WTC11 (cell line): ENCODE data around the gene RIMKLB. TPM values are rescaled to one million over a fixed set of nuclear protein-coding genes. Genes with fewer than 3 reads are reported as not detected.

ENCODE experiments used
- ATAC-seq: fragments of 200-7000 bp; cut with Tn5 transposase; 2 replicates; pipeline ENCODE4 v1.10.0; 2021; ENCODE audit warnings: mild to moderate bottlenecking, moderate library complexity
- CTCF ChIA-PET: fragments of 300-600 bp; sonication (Branson Sonifier 250); formaldehyde crosslinking; loops from one replicate; lab custom pipeline; 2021; ENCODE audit warnings: antibody characterized with exemption; lab: Charles Lee
- POLR2A ChIA-PET: fragments of 350-600 bp; sonication (Branson Sonifier 250); formaldehyde crosslinking; loops from one replicate; lab custom pipeline; 2021; ENCODE audit warnings: antibody characterized with exemption; lab: Charles Lee
- DNase-seq: peaks from one replicate; pipeline ENCODE4 v3.0.0; 2021; ENCODE audit warnings: low spot score
- H3K27ac Mint-ChIP-seq: 2 replicates; pipeline ENCODE4 v1.8.0; 2021; ENCODE audit warnings: mixed read lengths
- H3K27me3 Mint-ChIP-seq: 2 replicates; pipeline ENCODE4 v1.8.0; 2021; ENCODE audit warnings: low read depth, mild to moderate bottlenecking, moderate library complexity, mixed read lengths
- H3K36me3 Mint-ChIP-seq: 2 replicates; pipeline ENCODE4 v1.8.0; 2021; ENCODE audit warnings: mixed read lengths
- H3K4me1 Mint-ChIP-seq: 2 replicates; pipeline ENCODE4 v1.8.0; 2022; ENCODE audit warnings: mixed read lengths
- H3K4me3 Mint-ChIP-seq: 2 replicates; pipeline ENCODE4 v1.8.0; 2021; ENCODE audit warnings: mild to moderate bottlenecking, moderate library complexity, mixed read lengths
- H3K9me3 Mint-ChIP-seq: 2 replicates; pipeline ENCODE4 v1.8.0; 2021; ENCODE audit warnings: mixed read lengths
- CREB1 ChIP-seq: sonication (generic); formaldehyde crosslinking; IDR thresholded peaks from 2 replicates; pipeline ENCODE4 v1.8.0; 2023; ENCODE audit warnings: mild to moderate bottlenecking, missing genetic modification reagents
- ETV6 ChIP-seq: sonication (generic); formaldehyde crosslinking; IDR thresholded peaks from 2 replicates; pipeline ENCODE4 v1.8.1; 2022; ENCODE audit warnings: mild to moderate bottlenecking, missing genetic modification reagents
- FOXK1 ChIP-seq: sonication (generic); formaldehyde crosslinking; IDR thresholded peaks from 2 replicates; pipeline ENCODE4 v1.8.0; 2022; ENCODE audit warnings: mild to moderate bottlenecking, moderate library complexity, missing genetic modification reagents
- FOXP1 ChIP-seq: sonication (generic); formaldehyde crosslinking; IDR thresholded peaks from 2 replicates; pipeline ENCODE4 v1.8.0; 2022; ENCODE audit warnings: missing genetic modification reagents, mild to moderate bottlenecking, moderate library complexity, borderline replicate concordance
- GTF2I ChIP-seq: fragments of 250-450 bp; sonication (Bioruptor Pico); conservative IDR thresholded peaks from 2 replicates; pipeline ENCODE4 v1.4.0; 2021; ENCODE audit warnings: mild to moderate bottlenecking
- IRF2 ChIP-seq: sonication (generic); formaldehyde crosslinking; IDR thresholded peaks from 2 replicates; pipeline ENCODE4 v1.8.0; 2022; ENCODE audit warnings: low read depth, missing genetic modification reagents, borderline replicate concordance
- MXD4 ChIP-seq: fragments of 250-450 bp; sonication (Bioruptor Pico); IDR thresholded peaks from 2 replicates; pipeline ENCODE4 v1.8.0; 2021; ENCODE audit warnings: mild to moderate bottlenecking, moderate library complexity, borderline replicate concordance
- MYBL2 ChIP-seq: sonication (generic); formaldehyde crosslinking; IDR thresholded peaks from 2 replicates; pipeline ENCODE4 v1.8.1; 2023; ENCODE audit warnings: mild to moderate bottlenecking, moderate library complexity, missing genetic modification reagents
- NFYB ChIP-seq: sonication (generic); formaldehyde crosslinking; conservative IDR thresholded peaks from 2 replicates; pipeline ENCODE4 v1.8.0; 2022; ENCODE audit warnings: low read depth, missing genetic modification reagents
- NR2C2 ChIP-seq: sonication (generic); formaldehyde crosslinking; IDR thresholded peaks from 2 replicates; pipeline ENCODE4 v1.8.0; 2022; ENCODE audit warnings: mild to moderate bottlenecking, missing genetic modification reagents
- PRRX2 ChIP-seq: fragments of 250-450 bp; sonication (Bioruptor Pico); IDR thresholded peaks from 2 replicates; pipeline ENCODE4 v1.8.0; 2021; ENCODE audit warnings: mild to moderate bottlenecking
- SOX15 ChIP-seq: fragments of 250-450 bp; sonication (Bioruptor Pico); IDR thresholded peaks from 2 replicates; pipeline ENCODE4 v1.9.0; 2021; ENCODE audit warnings: mild to moderate bottlenecking
- ZBTB21 ChIP-seq: sonication (generic); formaldehyde crosslinking; IDR thresholded peaks from 2 replicates; pipeline ENCODE4 v1.8.1; 2023; ENCODE audit warnings: mild to moderate bottlenecking, missing genetic modification reagents, borderline replicate concordance
- ZNF219 ChIP-seq: sonication (generic); formaldehyde crosslinking; IDR thresholded peaks from 2 replicates; pipeline ENCODE4 v1.8.0; 2023; ENCODE audit warnings: missing genetic modification reagents, mild to moderate bottlenecking, borderline replicate concordance
- ZNF396 ChIP-seq: fragments of 250-450 bp; sonication (Bioruptor Pico); IDR thresholded peaks from 2 replicates; pipeline ENCODE4 v1.8.0; 2021; ENCODE audit warnings: mild to moderate bottlenecking, moderate library complexity, borderline replicate concordance
- ZNF423 ChIP-seq: fragments of 250-450 bp; sonication (Bioruptor Pico); IDR thresholded peaks from 2 replicates; pipeline ENCODE4 v2.1.2; 2022; ENCODE audit warnings: mild to moderate bottlenecking, moderate library complexity
- ZNF671 ChIP-seq: fragments of 250-450 bp; sonication (Bioruptor Pico); IDR thresholded peaks from 2 replicates; pipeline ENCODE4 v1.8.0; 2021; ENCODE audit warnings: mild to moderate bottlenecking
- total RNA-seq: library from RNA; stranded (reverse); gene quantifications from 3 replicates; pipeline ENCODE4 v1.2.3, GENCODE V29; 2021
- TF ChIP-seq, protein P1 (sequence below): sonication (generic); formaldehyde crosslinking; IDR thresholded peaks from 2 replicates; pipeline ENCODE4 v1.8.1; 2023; ENCODE audit warnings: mild to moderate bottlenecking, moderate library complexity, missing genetic modification reagents
- TF ChIP-seq, protein P2 (sequence below): fragments of 250-450 bp; sonication (Bioruptor Pico); IDR thresholded peaks from 2 replicates; pipeline ENCODE4 v2.1.2; 2022; ENCODE audit warnings: mild to moderate bottlenecking, moderate library complexity
- TF ChIP-seq, protein P3 (sequence below): sonication (generic); formaldehyde crosslinking; IDR thresholded peaks from 2 replicates; pipeline ENCODE4 v1.8.1; 2023; ENCODE audit warnings: mild to moderate bottlenecking, missing genetic modification reagents, moderate library complexity
- TF ChIP-seq, protein P4 (sequence below): sonication (generic); formaldehyde crosslinking; IDR thresholded peaks from 2 replicates; pipeline ENCODE4 v1.8.0; 2022; ENCODE audit warnings: mild to moderate bottlenecking, missing genetic modification reagents
- TF ChIP-seq, protein P5 (sequence below): fragments of 200-600 bp; IDR thresholded peaks from 2 replicates; pipeline ENCODE4 v1.8.0; 2022; ENCODE audit warnings: antibody characterized with exemption

RIMKLB gene
- total RNA-seq, 1 experiment from 2014 or later = 106 TPM

DNA sequence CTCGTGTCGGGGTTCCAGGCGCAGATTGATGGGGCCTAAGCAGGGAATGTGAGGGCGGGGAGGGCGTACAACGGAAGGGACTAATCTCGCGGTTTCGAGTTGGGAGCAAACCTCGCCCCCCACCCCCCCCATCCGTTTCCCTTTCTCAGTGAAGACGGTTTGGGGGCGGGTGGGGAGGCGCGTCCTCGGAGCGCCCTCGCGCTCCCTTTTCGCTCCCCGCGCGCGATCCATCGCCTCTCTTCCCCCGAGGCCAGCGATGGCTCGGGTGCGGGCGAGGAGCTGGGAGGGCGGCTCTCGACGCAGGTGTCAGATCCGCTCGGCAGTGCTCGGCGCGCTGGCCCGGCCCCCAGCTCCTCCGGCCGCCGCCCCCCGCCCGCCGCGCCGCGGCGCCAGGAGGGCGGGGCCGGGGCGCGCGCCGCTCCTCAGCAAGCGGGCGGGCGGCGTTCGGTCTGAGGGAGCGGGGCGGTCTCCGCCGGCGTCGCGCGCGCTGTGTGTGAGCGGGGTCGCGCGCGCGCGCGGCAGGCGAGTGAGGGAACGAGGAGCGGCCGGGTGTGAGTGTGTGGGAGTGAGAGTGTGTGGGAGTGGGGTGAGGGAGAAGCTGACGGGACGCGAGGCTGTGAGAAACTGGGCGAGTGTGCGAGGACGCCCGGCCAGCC is at the start of gene RIMKLB (continued):
- TF ChIP-seq, protein P1, sequence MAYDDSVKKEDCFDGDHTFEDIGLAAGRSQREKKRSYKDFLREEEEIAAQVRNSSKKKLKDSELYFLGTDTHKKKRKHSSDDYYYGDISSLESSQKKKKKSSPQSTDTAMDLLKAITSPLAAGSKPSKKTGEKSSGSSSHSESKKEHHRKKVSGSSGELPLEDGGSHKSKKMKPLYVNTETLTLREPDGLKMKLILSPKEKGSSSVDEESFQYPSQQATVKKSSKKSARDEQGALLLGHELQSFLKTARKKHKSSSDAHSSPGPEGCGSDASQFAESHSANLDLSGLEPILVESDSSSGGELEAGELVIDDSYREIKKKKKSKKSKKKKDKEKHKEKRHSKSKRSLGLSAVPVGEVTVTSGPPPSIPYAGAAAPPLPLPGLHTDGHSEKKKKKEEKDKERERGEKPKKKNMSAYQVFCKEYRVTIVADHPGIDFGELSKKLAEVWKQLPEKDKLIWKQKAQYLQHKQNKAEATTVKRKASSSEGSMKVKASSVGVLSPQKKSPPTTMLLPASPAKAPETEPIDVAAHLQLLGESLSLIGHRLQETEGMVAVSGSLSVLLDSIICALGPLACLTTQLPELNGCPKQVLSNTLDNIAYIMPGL = 0 out of 2 replicates have a peak, but pooled peaks have one; percentile 36
- TF ChIP-seq ZNF396 (CRISPR knock-in tag) (no peak), FOXK1 (CRISPR knock-in tag) (0 out of 2 replicates have a peak, but pooled peaks have one; percentile 21), MYBL2 (no peak), SOX15 (CRISPR knock-in tag) (no peak), ZBTB21 (CRISPR knock-in tag) (no peak), NR2C2 (CRISPR knock-in tag) (no peak), GTF2I (CRISPR knock-in tag) (no peak), ZNF423 (CRISPR knock-in tag) (no peak), CREB1 (no peak), FOXP1 (CRISPR knock-in tag) (0 out of 2 replicates have a peak, but pooled peaks have one; percentile 35), PRRX2 (CRISPR knock-in tag) (no peak), NFYB (CRISPR knock-in tag) (no peak)
- TF ChIP-seq, protein P2, sequence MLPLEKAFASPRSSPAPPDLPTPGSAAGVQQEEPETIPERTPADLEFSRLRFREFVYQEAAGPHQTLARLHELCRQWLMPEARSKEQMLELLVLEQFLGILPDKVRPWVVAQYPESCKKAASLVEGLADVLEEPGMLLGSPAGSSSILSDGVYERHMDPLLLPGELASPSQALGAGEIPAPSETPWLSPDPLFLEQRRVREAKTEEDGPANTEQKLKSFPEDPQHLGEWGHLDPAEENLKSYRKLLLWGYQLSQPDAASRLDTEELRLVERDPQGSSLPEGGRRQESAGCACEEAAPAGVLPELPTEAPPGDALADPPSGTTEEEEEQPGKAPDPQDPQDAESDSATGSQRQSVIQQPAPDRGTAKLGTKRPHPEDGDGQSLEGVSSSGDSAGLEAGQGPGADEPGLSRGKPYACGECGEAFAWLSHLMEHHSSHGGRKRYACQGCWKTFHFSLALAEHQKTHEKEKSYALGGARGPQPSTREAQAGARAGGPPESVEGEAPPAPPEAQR = no peak
- TF ChIP-seq, protein P3, sequence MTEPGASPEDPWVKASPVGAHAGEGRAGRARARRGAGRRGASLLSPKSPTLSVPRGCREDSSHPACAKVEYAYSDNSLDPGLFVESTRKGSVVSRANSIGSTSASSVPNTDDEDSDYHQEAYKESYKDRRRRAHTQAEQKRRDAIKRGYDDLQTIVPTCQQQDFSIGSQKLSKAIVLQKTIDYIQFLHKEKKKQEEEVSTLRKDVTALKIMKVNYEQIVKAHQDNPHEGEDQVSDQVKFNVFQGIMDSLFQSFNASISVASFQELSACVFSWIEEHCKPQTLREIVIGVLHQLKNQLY = no peak
- TF ChIP-seq, protein P4, sequence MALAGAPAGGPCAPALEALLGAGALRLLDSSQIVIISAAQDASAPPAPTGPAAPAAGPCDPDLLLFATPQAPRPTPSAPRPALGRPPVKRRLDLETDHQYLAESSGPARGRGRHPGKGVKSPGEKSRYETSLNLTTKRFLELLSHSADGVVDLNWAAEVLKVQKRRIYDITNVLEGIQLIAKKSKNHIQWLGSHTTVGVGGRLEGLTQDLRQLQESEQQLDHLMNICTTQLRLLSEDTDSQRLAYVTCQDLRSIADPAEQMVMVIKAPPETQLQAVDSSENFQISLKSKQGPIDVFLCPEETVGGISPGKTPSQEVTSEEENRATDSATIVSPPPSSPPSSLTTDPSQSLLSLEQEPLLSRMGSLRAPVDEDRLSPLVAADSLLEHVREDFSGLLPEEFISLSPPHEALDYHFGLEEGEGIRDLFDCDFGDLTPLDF (CRISPR knock-in tag) = no peak

DNA sequence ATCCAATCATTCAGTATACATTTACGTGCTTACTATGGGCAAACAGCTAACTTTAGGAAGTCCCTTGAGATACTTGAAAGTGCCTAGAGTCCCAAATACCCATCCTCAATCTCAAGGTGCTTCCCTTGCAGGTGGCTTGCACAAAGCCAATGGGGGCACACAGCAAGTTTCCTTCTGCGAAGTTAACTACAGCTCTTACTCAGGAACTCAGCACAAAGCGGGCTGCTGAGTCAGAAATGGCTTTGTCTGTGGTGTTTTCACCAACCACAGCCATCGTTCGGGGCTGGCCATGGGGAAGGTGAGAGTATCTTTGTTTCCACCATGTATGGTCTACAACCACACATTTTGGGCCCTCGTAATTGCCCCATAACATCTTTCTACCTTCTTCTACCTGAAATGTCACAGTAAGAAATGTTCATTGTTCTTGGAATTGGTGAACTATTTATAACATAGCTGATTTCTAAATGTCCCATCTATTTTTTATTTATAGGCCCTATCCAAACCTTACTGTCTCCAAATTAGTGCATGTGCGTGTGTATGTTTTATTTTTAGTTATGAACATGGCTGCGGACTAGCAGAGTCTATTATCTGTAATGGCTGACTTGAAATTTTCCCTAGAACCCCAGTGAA is 49.1 kb upstream of the RIMKLB start:
- CTCF ChIA-PET = interaction anchor here (0.9 to 2.5 kb wide), 6 partner anchors 9 to 401 kb away, joined by 5 to 13 read pairs (median 6); no protein-coding TSS in a partner anchor

More for the DNA sequence above, 49.1 kb upstream of the RIMKLB start:
- no peak for ATAC-seq
- Mint-ChIP-seq H3K4me1 (peaks cover 20% of the 10 kb centered on the region), H3K9me3 (no peaks in the 10 kb centered on the region), H3K36me3 (no peaks in the 10 kb centered on the region), H3K27ac (no peak overlapping the region), H3K27me3 (no peaks in the 10 kb centered on the region), H3K4me3 (no peak overlapping the region)
- no peak for DNase-seq
- TF ChIP-seq FOXP1 (CRISPR knock-in tag) = no peak
- no peak for TF ChIP-seq ZNF396 (CRISPR knock-in tag)
- TF ChIP-seq ETV6 (CRISPR knock-in tag) = no peak
- no peak for TF ChIP-seq PRRX2 (CRISPR knock-in tag)
- TF ChIP-seq ZNF671 (CRISPR knock-in tag) = no peak
- no peak for TF ChIP-seq IRF2
- no peak for TF ChIP-seq ZNF219 (CRISPR knock-in tag)
- TF ChIP-seq, protein P5, sequence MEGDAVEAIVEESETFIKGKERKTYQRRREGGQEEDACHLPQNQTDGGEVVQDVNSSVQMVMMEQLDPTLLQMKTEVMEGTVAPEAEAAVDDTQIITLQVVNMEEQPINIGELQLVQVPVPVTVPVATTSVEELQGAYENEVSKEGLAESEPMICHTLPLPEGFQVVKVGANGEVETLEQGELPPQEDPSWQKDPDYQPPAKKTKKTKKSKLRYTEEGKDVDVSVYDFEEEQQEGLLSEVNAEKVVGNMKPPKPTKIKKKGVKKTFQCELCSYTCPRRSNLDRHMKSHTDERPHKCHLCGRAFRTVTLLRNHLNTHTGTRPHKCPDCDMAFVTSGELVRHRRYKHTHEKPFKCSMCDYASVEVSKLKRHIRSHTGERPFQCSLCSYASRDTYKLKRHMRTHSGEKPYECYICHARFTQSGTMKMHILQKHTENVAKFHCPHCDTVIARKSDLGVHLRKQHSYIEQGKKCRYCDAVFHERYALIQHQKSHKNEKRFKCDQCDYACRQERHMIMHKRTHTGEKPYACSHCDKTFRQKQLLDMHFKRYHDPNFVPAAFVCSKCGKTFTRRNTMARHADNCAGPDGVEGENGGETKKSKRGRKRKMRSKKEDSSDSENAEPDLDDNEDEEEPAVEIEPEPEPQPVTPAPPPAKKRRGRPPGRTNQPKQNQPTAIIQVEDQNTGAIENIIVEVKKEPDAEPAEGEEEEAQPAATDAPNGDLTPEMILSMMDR = no peak
- TF ChIP-seq MXD4 (CRISPR knock-in tag) = no peak
- POLR2A ChIA-PET = no interaction called here
